Mucosa of rectum (tissue), 2 donors: ENCODE results near the gene IRAK1.
"Not testable (repeated sequence)": the region's sequence is repeated elsewhere in the genome, so short reads cannot be mapped to it uniquely, and the experiment has no call there.

Experiments
- H3K27ac ChIP-seq, 2 donors: one replicate each; pipeline ENCODE4 v1.7.0; 2013; ENCODE audit warnings: inconsistent platforms in 2 of 2, low read depth in 2 of 2, low read length in 2 of 2
- H3K27me3 ChIP-seq, 2 donors: one replicate each; pipeline ENCODE4 v1.7.0; 2013; ENCODE audit warnings: low read length in 2 of 2; ENCODE audit not compliant: control insufficient read depth in 2 of 2, insufficient read depth in 2 of 2
- H3K36me3 ChIP-seq, 2 donors: one replicate each; pipeline ENCODE4 v1.7.0; 2013; ENCODE audit warnings: low read length in 2 of 2; ENCODE audit not compliant: control insufficient read depth in 2 of 2, insufficient read depth in 2 of 2
- H3K4me1 ChIP-seq, 2 donors: one replicate each; pipeline ENCODE4 v1.7.0; 2013; ENCODE audit warnings: low read length in 2 of 2, mild to moderate bottlenecking in 1 of 2; ENCODE audit not compliant: control insufficient read depth in 2 of 2, insufficient read depth in 2 of 2
- H3K4me3 ChIP-seq, 2 donors: one replicate each; pipeline ENCODE4 v1.7.0; 2013; ENCODE audit warnings: low read length in 2 of 2
- H3K9ac ChIP-seq, 2 donors: one replicate each; pipeline ENCODE4 v1.7.0; 2013; ENCODE audit warnings: low read length in 2 of 2, low read depth in 1 of 2, mild to moderate bottlenecking in 1 of 2
- H3K9me3 ChIP-seq, 2 donors: one replicate each; pipeline ENCODE4 v1.7.0; 2013; ENCODE audit warnings: low read length in 2 of 2; ENCODE audit not compliant: control insufficient read depth in 2 of 2
- donor health status: healthy.
- donor health status: Normal muscosa, but diverticular disease.

The IRAK1 gene

DNA sequence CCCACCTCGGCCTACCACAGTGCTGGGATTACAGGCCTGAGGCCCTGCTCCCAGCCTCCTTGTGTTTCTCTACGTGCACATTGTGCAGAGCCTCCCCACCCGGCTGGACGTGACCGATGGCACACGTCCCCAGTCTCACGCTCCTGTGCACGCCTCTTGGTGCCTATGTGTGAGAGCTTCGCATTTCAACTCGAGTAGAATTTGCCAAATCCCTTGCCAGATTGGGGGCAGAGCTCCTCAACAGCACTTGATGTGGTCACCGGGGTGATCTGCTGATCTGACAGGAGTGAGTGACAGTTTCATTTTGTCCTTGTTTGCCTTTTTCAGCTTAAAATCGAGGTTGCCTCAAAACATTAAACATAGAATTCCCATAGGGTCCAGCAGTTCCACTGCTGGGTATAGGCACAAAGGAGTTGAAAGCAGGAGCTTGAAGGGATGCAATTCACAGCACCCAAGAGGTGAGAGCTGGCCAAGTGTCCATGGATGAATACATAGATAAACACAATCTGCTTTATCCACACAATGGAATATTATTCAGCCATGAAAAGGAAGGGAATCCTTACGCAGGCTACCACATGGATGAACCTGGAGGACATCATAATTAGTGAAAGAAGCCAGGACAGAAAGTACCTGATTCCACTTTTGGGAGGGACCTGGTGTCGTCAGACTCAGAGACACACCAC lies 29.6 kb downstream of the IRAK1 start:
- no peaks in the 10 kb centered on the region for H3K9me3 ChIP-seq
- no peak overlapping the region for H3K27ac ChIP-seq
- H3K36me3 ChIP-seq, result no peaks in the 10 kb centered on the region
- no peak overlapping the region for H3K4me3 ChIP-seq
- no peak overlapping the region for H3K9ac ChIP-seq
- peaks cover 4 to 11% of the 10 kb centered on the region in 2 donors for H3K27me3 ChIP-seq
- H3K4me1 ChIP-seq, result peaks cover 3 to 4% of the 10 kb centered on the region in 2 donors

GRCh38 chrX:153988493-153988892 lies 31.2 kb downstream of the IRAK1 start:
- H3K4me3 ChIP-seq, result no peak overlapping the region
- peaks cover 4 to 11% of the 10 kb centered on the region in 2 donors for H3K27me3 ChIP-seq
- H3K9ac ChIP-seq, result no peak overlapping the region
- no peak overlapping the region for H3K27ac ChIP-seq
- peaks cover 6 to 7% of the 10 kb centered on the region in 2 donors for H3K4me1 ChIP-seq
- H3K9me3 ChIP-seq, result no peaks in the 10 kb centered on the region
- H3K36me3 ChIP-seq, result no peaks in the 10 kb centered on the region

- H3K9me3 ChIP-seq, result no peaks in the 10 kb centered on the region
- H3K27ac ChIP-seq, result peak overlapping the region in 1 of 2 donors; percentile 80
- peaks cover 7 to 14% of the 10 kb centered on the region in 2 donors for H3K4me1 ChIP-seq
- no peaks in the 10 kb centered on the region for H3K36me3 ChIP-seq
- H3K9ac ChIP-seq, result peak overlapping the region; percentile 8 to 63
- H3K27me3 ChIP-seq, result peaks cover 5 to 11% of the 10 kb centered on the region in 2 donors
- H3K4me3 ChIP-seq, result no peak overlapping the region
These were observed 35.1 kb downstream of the IRAK1 start for GRCh38 chrX:153984351-153985178.

GRCh38 chrX:153983321-153983801 lies 36.3 kb downstream of the IRAK1 start:
- Histone ChIP-seq H3K36me3 (no peaks in the 10 kb centered on the region), H3K4me3 (no peak overlapping the region), H3K27me3 (peaks cover 5 to 11% of the 10 kb centered on the region in 2 donors), H3K9ac (no peak overlapping the region), H3K27ac (peak overlapping the region in 1 of 2 donors; percentile 16), H3K4me1 (peaks cover 7 to 14% of the 10 kb centered on the region in 2 donors), H3K9me3 (no peaks in the 10 kb centered on the region)

GRCh38 chrX:153981771-153982533 lies 37.8 kb downstream of the IRAK1 start:
- Histone ChIP-seq H3K36me3 (no peaks in the 10 kb centered on the region), H3K9me3 (no peaks in the 10 kb centered on the region), H3K4me1 (peaks cover 7 to 14% of the 10 kb centered on the region in 2 donors), H3K4me3 (no peak overlapping the region), H3K9ac (no peak overlapping the region), H3K27ac (peak overlapping the region; percentile 34 to 49), H3K27me3 (peaks cover 5 to 11% of the 10 kb centered on the region in 2 donors)

GRCh38 chrX:153981231-153981630 lies 38.5 kb downstream of the IRAK1 start:
- no peak overlapping the region for H3K4me3 ChIP-seq
- peaks cover 7 to 14% of the 10 kb centered on the region in 2 donors for H3K4me1 ChIP-seq
- H3K9ac ChIP-seq, result no peak overlapping the region
- H3K27me3 ChIP-seq, result peaks cover 5 to 11% of the 10 kb centered on the region in 2 donors
- no peaks in the 10 kb centered on the region for H3K36me3 ChIP-seq
- no peaks in the 10 kb centered on the region for H3K9me3 ChIP-seq
- H3K27ac ChIP-seq, result peak overlapping the region; percentile 21 to 49

DNA sequence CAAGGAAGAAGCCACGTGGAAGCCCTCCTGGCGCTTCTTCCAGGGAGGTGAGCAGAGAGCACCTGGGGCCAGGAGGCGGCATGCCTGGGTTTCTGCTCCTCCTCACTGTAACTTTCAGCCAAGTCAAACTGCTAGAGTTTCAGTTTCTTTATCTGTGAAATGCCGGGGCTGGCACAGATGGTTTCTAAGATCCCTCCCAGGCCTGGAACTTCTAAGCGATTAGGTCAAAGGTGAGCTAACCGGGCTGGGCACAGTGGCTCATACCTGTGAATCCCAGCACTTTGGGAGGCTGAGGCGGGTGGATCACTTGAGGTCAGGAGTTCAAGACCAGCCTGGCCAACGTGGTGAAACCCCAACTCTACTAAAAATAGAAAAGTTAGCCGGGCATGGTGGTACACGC lies 39.3 kb downstream of the IRAK1 start:
- H3K27me3 ChIP-seq, H3K9ac ChIP-seq, H3K4me3 ChIP-seq, H3K36me3 ChIP-seq, H3K9me3 ChIP-seq: not testable (repeated sequence)
- H3K4me1 ChIP-seq, result peaks cover 6 to 12% of the 10 kb centered on the region in 2 donors
- peak overlapping the region in 1 of 2 donors; percentile 56 for H3K27ac ChIP-seq

DNA sequence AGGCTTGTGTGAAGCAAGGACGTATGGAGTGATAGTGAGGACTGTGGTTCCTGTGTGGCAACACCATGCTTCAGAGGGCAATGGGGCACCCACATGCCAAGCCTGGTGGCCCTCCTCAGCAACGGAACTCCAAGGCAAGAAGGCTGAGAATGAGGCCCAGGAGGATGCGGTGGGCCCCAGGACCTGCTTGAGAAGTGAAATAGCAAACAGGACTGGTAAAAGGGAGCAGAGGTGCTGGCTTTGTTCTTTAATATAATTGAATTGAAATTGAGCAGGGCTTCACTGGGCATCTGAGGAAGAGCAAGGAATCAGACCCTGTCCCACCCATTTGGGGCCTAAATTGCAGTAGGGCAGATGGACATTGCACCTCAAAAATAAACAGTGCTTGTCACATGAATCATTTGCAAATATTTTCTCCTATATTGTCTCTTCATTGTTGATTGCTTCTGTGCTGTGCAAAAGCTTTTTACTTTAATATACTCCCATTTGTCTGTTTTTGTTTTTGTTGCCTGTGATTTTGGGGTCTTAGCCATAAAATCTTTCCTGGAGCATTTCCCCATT lies 44.9 kb downstream of the IRAK1 start:
- H3K9ac ChIP-seq, result no peak overlapping the region
- H3K4me3 ChIP-seq, result no peak overlapping the region
- H3K27ac ChIP-seq, result peak overlapping the region; percentile 99 to 100

GRCh38 chrX:153974003-153974725 lies 45.5 kb downstream of the IRAK1 start:
- H3K4me3 ChIP-seq, result peak overlapping the region; percentile 28 to 76
- peak overlapping the region; percentile 99 to 100 for H3K27ac ChIP-seq
- no peaks in the 10 kb centered on the region for H3K36me3 ChIP-seq
- peak overlapping the region; percentile 83 to 93 for H3K9ac ChIP-seq
- H3K9me3 ChIP-seq, result no peaks in the 10 kb centered on the region
- no peaks in the 10 kb centered on the region for H3K27me3 ChIP-seq
- H3K4me1 ChIP-seq, result peaks cover 21 to 28% of the 10 kb centered on the region in 2 donors

More for the DNA sequence above, 44.9 kb downstream of the IRAK1 start:
- Histone ChIP-seq H3K36me3 (no peaks in the 10 kb centered on the region), H3K9me3 (no peaks in the 10 kb centered on the region), H3K27me3 (no peaks in the 10 kb centered on the region), H3K4me1 (peaks cover 17 to 22% of the 10 kb centered on the region in 2 donors)
